ENCODE measurements around the gene SPDEF. TPM values are rescaled to one million over a fixed set of nuclear protein-coding genes. Genes with fewer than 3 reads are reported as not detected.

Gene SPDEF
- polyA plus RNA-seq, 1 experiment = 0.04 TPM

DNA sequence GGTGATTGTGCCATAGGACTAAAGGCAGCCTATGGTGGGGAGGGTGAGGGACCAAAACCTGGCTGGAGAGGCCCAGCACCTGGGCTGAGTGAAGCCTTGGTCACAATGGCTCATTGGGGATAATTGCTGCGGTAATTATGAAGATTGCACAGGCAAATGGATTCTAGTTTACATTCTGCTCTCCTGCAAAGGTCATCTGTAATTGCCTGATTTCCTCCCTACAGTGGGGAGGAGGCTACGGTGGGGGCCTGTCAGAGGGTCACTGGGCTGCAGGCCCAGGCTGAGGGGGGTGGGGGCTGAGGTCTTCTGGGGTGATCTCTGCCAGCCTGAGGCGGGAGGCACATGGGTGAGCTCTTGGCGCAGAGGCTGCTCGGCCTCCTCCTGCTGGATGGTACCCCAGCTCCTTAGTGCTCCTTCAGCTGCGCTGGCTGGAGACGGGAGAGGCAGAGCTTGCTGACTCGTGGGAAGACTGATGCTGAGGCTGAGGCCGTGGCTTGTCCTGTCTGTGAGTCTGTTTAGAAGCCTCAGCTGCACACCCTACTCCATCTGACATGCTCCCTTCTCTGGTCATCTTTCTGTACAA is 59.9 kb downstream of the SPDEF start:
- Histone ChIP-seq H3K9me3 (ENCODE audit: control insufficient read depth, insufficient read depth, low read length) (peaks cover 8% of the 10 kb centered on the region; the same call in 1 of the 2 replicates), H3K27ac (ENCODE audit: low read depth, low read length) (no peak overlapping the region), H3K4me3 (ENCODE audit: low read depth, low read length) (no peak overlapping the region), H3K27me3 (ENCODE audit: control insufficient read depth, insufficient read depth, low read length) (peaks cover 2% of the 10 kb centered on the region)
- POLR2A ChIA-PET = interaction anchor here (0.7 kb wide), 1 partner anchor 17 kb away, joined by 10 read pairs; no protein-coding TSS in a partner anchor
- TF ChIP-seq, protein P1, sequence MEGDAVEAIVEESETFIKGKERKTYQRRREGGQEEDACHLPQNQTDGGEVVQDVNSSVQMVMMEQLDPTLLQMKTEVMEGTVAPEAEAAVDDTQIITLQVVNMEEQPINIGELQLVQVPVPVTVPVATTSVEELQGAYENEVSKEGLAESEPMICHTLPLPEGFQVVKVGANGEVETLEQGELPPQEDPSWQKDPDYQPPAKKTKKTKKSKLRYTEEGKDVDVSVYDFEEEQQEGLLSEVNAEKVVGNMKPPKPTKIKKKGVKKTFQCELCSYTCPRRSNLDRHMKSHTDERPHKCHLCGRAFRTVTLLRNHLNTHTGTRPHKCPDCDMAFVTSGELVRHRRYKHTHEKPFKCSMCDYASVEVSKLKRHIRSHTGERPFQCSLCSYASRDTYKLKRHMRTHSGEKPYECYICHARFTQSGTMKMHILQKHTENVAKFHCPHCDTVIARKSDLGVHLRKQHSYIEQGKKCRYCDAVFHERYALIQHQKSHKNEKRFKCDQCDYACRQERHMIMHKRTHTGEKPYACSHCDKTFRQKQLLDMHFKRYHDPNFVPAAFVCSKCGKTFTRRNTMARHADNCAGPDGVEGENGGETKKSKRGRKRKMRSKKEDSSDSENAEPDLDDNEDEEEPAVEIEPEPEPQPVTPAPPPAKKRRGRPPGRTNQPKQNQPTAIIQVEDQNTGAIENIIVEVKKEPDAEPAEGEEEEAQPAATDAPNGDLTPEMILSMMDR (IDR thresholded peaks at IDR 0.05; ENCODE audit: low read depth, low read length) = no peak
- DNase-seq (ENCODE audit: low read depth, low spot score) = no peak
- CTCF ChIA-PET = no interaction called here

DNA sequence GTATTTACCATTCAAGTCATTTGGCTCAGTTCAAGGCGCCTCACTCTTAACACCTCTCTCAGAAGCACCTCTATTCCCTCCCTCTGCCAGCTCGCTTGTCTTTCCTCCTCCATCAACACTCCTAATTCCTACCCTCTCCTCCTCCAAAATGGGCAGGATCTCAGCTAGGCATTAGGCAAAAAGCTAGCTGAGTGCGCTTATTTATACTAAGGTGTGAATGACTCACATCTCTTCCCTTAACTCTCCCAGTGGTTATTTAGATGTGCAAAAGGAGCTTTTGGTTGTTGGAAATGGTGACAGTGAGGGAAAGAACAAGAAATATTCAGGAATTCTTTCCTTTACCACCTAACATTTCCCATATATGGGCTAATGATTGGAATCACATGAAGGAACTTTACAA is 61.2 kb downstream of the SPDEF start:
- no peak for DNase-seq (ENCODE audit: low read depth, low spot score)
- TF ChIP-seq, protein P1 (IDR thresholded peaks at IDR 0.05; ENCODE audit: low read depth, low read length) = no peak
- CTCF ChIA-PET = interaction anchor here (1.0 kb wide), 1 partner anchor 35 kb away, joined by 4 read pairs; no protein-coding TSS in a partner anchor
- Histone ChIP-seq H3K27me3 (ENCODE audit: control insufficient read depth, insufficient read depth, low read length) (peaks cover 2% of the 10 kb centered on the region), H3K27ac (ENCODE audit: low read depth, low read length) (no peak overlapping the region), H3K9me3 (ENCODE audit: control insufficient read depth, insufficient read depth, low read length) (no peaks in the 10 kb centered on the region), H3K4me3 (ENCODE audit: low read depth, low read length) (no peak overlapping the region)
- POLR2A ChIA-PET = interaction anchor here (0.7 kb wide), 1 partner anchor 340 kb away, joined by 5 read pairs; no protein-coding TSS in a partner anchor

DNA sequence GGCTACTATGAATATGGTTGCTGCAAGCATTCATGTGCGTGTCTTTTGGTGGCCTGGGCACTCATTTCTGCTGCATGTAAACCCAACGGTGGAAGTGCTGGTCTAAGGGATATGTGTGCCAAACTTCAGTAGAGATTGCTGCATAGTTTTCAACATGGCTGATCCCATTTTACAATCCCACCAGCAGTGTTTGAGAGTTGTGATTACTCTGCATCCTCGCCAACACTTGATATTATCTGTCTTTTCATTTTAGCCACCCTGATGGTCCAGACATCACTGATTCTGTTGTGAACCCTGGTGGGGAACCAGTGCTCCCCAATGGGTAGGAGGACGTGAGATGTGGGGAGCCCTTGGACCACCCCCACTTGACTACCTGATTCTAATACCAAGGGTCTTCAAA is 62.8 kb downstream of the SPDEF start:
- H3K27ac ChIP-seq (ENCODE audit: low read depth, low read length) = no peak overlapping the region
- CTCF ChIA-PET = no interaction called here
- POLR2A ChIA-PET = no interaction called here
- no peak for DNase-seq (ENCODE audit: low read depth, low spot score)
- TF ChIP-seq, protein P1 (IDR thresholded peaks at IDR 0.05; ENCODE audit: low read depth, low read length) = no peak
- peaks cover 2% of the 10 kb centered on the region for H3K27me3 ChIP-seq (ENCODE audit: control insufficient read depth, insufficient read depth, low read length)
- no peak overlapping the region for H3K4me3 ChIP-seq (ENCODE audit: low read depth, low read length)
- no peaks in the 10 kb centered on the region for H3K9me3 ChIP-seq (ENCODE audit: control insufficient read depth, insufficient read depth, low read length)

DNA sequence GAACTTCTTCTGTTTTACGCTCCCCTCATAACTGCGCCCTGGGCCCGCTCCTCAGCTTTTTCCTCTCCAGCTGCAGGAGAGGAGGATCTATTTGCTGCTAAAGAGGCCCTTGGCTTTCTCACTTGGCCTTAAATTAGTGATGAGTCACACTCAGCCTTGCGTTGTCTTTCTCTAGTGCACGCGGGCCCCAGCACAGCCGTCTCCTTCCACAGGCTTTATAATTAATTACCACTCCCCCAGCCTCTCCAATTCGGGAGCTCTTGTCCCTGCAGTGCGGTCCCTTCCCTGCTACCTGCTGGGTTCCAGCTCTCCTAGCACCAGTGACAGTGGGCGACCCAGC is 65.1 kb downstream of the SPDEF start:
- H3K27ac ChIP-seq (ENCODE audit: low read depth, low read length) = no peak overlapping the region
- TF ChIP-seq, protein P1 (IDR thresholded peaks at IDR 0.05; ENCODE audit: low read depth, low read length) = no peak
- DNase-seq (ENCODE audit: low read depth, low spot score) = no peak
- H3K27me3 ChIP-seq (ENCODE audit: control insufficient read depth, insufficient read depth, low read length) = peaks cover 8% of the 10 kb centered on the region
- ChIA-PET CTCF (no interaction called here), POLR2A (no interaction called here)
- no peak overlapping the region for H3K4me3 ChIP-seq (ENCODE audit: low read depth, low read length)
- no peaks in the 10 kb centered on the region for H3K9me3 ChIP-seq (ENCODE audit: control insufficient read depth, insufficient read depth, low read length)

DNA sequence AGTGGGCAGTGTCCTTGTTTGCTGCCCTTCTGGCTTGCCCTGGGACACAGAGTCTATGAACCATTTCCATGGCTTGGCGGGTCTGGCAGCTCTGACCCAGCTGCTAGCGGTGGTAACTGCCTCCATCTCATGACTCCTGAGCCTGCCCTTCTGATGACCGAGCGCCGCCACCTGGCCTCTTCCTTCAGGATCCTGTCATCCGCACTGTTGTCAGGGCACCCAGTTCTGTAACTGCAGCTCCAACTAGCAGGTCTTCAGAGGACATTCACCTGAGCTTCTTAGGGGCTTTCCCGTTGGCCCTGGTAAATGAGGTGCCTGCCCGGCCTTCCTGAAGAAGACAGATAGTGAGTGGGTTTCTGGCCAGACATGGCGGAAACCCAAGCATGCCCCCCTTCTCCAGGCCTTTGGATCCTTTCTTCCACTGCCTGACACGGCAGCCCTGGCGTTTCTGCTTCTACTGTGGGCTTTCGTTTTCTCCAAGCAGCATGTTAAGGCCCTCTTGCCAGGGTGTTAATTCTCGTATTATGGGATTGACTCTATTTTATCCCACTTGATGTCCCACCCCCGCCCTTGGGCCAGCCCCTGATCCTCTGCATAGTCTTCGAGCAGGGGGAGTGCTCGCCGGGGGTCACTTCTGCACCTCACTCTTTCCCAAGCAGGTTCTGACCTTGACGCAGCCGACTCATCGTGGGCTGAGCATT is 65.6 kb downstream of the SPDEF start:
- H3K27ac ChIP-seq (ENCODE audit: low read depth, low read length) = no peak overlapping the region
- TF ChIP-seq, protein P1 (IDR thresholded peaks at IDR 0.05; ENCODE audit: low read depth, low read length) = no peak
- H3K9me3 ChIP-seq (ENCODE audit: control insufficient read depth, insufficient read depth, low read length) = no peaks in the 10 kb centered on the region
- POLR2A ChIA-PET = no interaction called here
- CTCF ChIA-PET = interaction anchor here (0.6 kb wide), 1 partner anchor 327 kb away, joined by 4 read pairs; no protein-coding TSS in a partner anchor
- H3K4me3 ChIP-seq (ENCODE audit: low read depth, low read length) = no peak overlapping the region
- no peak for DNase-seq (ENCODE audit: low read depth, low spot score)
- peaks cover 8% of the 10 kb centered on the region for H3K27me3 ChIP-seq (ENCODE audit: control insufficient read depth, insufficient read depth, low read length)

Data from AG04450 (cell line).